ENCODE measurements around the gene UBAC2. TPM values are rescaled to one million over a fixed set of nuclear protein-coding genes. Genes with fewer than 3 reads are reported as not detected.

Gene UBAC2
- total RNA-seq, 4 donors from 2014 or later = 43.5 to 59.6 (median 52.0) TPM

DNA sequence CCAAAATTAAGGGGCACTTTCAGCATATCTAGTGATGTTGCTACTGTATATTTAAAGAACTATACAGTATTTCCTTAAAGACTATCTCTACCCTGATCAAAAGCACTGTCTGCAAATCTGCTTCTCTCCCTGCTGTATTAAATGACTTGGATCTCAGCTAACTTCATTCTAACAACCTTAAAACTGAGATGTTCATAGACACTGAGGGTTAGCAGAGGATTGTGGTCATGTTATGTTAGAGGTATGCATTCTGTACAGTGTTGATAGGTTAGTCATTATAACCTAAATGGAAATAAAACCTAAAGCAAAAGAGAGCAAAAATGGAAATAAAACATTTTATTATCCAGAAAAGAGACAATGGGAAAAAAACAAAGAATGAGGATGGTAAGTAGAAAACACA, 96.7 kb downstream of the UBAC2 start:
- Histone ChIP-seq H3K36me3 (no peaks in the 10 kb centered on the region), H3K27ac (no peak overlapping the region), H3K27me3 (no peaks in the 10 kb centered on the region)

DNA sequence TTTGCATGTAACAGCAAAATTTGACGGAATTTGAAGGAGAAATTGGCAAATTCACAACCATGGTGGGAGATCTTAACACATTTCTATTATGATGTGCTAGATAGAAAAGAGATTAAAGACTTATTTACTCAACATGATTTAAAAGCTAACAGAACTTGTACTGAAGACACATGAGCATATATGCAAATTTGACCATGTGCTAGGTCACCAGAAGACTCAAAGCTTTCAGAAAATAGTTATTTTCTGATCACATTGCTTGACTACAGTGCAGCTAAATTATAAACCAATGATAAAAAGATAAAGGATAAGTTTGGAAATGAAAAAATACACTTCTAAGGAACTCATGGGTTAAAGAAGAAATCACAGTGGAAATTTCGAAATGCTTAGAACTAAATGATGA, 97.4 kb downstream of the UBAC2 start:
- H3K27me3 ChIP-seq = no peaks in the 10 kb centered on the region
- WGBS, 2 donors = 88 to 91% methylated on average over 2 of the region's 2 CpGs
- no peak for DNase-seq (ENCODE audit: low spot score in 2 of 2)
- no peak overlapping the region for H3K27ac ChIP-seq
- peaks cover 0 to 11% (median 0%) of the 10 kb centered on the region in 4 donors for H3K4me1 ChIP-seq
- TF ChIP-seq POLR2A (IDR thresholded peaks at IDR 0.05) = no peak
- no peak for TF ChIP-seq EP300 (IDR thresholded peaks at IDR 0.05)
- TF ChIP-seq, protein P1, sequence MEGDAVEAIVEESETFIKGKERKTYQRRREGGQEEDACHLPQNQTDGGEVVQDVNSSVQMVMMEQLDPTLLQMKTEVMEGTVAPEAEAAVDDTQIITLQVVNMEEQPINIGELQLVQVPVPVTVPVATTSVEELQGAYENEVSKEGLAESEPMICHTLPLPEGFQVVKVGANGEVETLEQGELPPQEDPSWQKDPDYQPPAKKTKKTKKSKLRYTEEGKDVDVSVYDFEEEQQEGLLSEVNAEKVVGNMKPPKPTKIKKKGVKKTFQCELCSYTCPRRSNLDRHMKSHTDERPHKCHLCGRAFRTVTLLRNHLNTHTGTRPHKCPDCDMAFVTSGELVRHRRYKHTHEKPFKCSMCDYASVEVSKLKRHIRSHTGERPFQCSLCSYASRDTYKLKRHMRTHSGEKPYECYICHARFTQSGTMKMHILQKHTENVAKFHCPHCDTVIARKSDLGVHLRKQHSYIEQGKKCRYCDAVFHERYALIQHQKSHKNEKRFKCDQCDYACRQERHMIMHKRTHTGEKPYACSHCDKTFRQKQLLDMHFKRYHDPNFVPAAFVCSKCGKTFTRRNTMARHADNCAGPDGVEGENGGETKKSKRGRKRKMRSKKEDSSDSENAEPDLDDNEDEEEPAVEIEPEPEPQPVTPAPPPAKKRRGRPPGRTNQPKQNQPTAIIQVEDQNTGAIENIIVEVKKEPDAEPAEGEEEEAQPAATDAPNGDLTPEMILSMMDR (IDR thresholded peaks at IDR 0.05) = no peak
- no peak overlapping the region for H3K4me3 ChIP-seq
- H3K36me3 ChIP-seq = no peaks in the 10 kb centered on the region
- H3K9me3 ChIP-seq = no peaks in the 10 kb centered on the region

More for the DNA sequence above, 96.7 kb downstream of the UBAC2 start:
- TF ChIP-seq POLR2A (IDR thresholded peaks at IDR 0.05) = no peak
- TF ChIP-seq, protein P1 (IDR thresholded peaks at IDR 0.05) = no peak
- TF ChIP-seq EP300 (IDR thresholded peaks at IDR 0.05) = no peak
- Histone ChIP-seq H3K9me3 (no peaks in the 10 kb centered on the region), H3K4me1 (peaks cover 0 to 11% (median 0%) of the 10 kb centered on the region in 4 donors), H3K4me3 (no peak overlapping the region)
- no peak for DNase-seq (ENCODE audit: low spot score in 2 of 2)

DNA sequence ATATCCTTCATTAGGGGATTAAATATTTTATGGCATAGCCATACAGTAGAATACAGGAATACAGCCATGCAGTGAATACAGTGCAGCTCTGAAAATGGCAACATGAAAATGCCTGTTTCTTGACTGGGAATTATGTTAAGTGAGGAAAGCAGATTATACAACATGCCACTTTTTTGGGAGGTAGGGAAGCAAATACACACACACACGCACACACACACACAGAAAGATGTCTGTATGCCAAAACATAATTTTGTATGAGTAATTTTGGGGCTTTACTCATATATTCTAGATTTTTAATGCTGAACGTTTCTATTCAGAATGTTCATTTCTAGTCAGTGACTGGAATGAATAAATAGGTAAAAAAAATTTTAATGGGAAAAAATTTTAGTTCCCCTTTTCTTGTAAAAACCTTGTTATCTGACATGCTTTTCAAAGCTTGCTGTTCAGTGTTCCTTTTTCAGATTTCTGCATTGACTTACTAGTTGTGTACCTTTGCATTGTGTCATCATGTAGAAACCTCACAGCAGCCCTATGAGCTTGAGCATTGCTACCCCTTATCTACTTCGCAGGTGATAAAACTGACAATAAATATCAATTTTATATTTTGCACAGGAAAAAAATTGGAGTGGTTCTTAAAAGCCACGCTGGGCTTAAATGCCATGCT, 98.7 kb downstream of the UBAC2 start:
- DNase-seq (ENCODE audit: low spot score in 2 of 2) = no peak
- Histone ChIP-seq H3K4me3 (no peak overlapping the region), H3K36me3 (no peaks in the 10 kb centered on the region), H3K9me3 (no peaks in the 10 kb centered on the region), H3K4me1 (peaks cover 0 to 11% (median 0%) of the 10 kb centered on the region in 4 donors), H3K27me3 (no peaks in the 10 kb centered on the region), H3K27ac (no peak overlapping the region)
- 89% methylated on average over 4 of the region's 4 CpGs for WGBS, 2 donors
- no peak for TF ChIP-seq POLR2A (IDR thresholded peaks at IDR 0.05)
- TF ChIP-seq EP300 (IDR thresholded peaks at IDR 0.05) = no peak
- TF ChIP-seq, protein P1 (IDR thresholded peaks at IDR 0.05) = no peak

DNA sequence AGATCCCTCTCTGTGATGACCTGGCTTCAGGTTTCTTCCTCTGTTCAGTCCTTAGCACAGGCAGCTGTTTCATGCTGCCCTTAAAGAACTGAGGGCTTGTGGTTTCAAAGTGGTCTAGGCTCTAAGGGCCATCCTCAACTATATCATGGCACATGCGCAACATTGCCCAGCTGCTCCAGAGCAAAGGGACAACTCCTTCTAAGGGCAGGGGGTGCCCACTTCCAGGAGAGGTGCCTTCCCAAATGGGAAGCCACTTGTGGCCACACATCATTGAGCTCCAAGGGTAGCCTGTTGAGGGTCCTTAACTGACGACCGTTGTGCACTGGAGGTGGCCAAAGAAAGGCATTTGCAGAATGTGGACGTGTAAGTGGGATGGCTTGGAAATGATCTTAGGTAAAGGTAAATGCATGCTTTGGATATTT, 99.3 kb downstream of the UBAC2 start:
- H3K27ac ChIP-seq = no peak overlapping the region

More for the DNA sequence above, 99.3 kb downstream of the UBAC2 start:
- TF ChIP-seq POLR2A (IDR thresholded peaks at IDR 0.05) (no peak), EP300 (IDR thresholded peaks at IDR 0.05) (peak in 1 of 2 donors; percentile 7)
- TF ChIP-seq, protein P1 (IDR thresholded peaks at IDR 0.05) = no peak
- Histone ChIP-seq H3K27me3 (no peaks in the 10 kb centered on the region), H3K9me3 (no peaks in the 10 kb centered on the region), H3K4me1 (peaks cover 0 to 8% (median 0%) of the 10 kb centered on the region in 4 donors), H3K36me3 (no peaks in the 10 kb centered on the region), H3K4me3 (no peak overlapping the region)
- DNase-seq (ENCODE audit: low spot score in 2 of 2) = no peak
- 88 to 90% methylated on average over 4 of the region's 4 CpGs for WGBS, 2 donors

Data from tibial nerve (tissue), 4 donors.